ENCODE results near the gene ANKDD1B. TPM values are rescaled to one million over a fixed set of nuclear protein-coding genes. Genes with fewer than 3 reads are reported as not detected.

Gene ANKDD1B
- total RNA-seq, 1 donor from 2014 or later = 1.7 TPM

DNA sequence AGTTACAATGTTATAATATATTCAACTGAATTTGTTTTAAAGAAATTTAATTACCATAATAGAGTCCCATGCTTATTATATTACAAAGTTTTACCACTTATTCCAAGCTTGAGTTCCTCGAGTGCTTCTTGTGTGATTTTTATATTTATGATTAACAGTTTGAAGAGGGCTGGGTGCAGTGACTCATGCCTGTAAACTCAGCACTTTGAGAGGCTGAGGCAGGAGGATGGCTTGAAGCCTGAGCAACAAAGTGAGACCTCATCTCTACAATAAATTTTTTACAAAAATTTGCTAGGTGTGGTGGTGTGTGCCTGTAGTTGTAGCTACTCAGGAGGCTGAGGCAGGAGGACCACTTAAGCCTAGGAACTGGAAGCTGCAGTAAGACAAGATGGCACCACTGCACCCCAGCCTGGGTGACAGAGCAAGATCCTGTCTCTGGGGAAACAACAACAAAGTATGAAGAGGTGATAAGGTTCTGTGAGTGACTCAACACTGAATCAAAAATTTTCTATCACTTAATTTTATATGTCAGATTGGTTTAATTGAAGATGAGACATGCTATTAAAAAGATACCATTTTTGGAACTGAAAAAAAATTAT lies 96.8 kb downstream of the ANKDD1B start:
- DNase-seq = no peak

DNA sequence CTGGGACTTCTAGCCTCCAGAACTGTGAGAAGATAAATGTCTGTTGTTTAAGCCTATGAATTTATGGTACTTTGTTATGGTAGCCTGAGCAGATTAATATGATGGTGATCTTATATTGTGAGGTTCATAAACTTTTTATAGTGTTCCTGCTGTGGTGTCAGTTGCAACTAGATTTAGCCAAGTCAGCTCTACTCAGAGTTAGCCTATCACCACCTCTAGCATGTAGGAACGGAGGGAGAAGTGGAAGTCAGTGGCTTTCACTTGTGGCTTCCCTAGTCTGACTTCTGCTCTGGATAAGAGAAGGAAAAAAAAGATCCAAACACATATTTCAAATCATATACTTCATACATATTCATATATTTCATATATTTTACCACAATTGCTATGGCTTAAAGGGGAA lies 99.4 kb downstream of the ANKDD1B start:
- DNase-seq = no peak

- no peak for DNase-seq
Measured at GRCh38 chr5:75711151-75711550, 99.9 kb downstream of the ANKDD1B start.

- no peak for DNase-seq
Measured at GRCh38 chr5:75712091-75712490, 100.8 kb downstream of the ANKDD1B start.

GRCh38 chr5:75716715-75717081 lies 105.4 kb downstream of the ANKDD1B start:
- DNase-seq = no peak

DNA sequence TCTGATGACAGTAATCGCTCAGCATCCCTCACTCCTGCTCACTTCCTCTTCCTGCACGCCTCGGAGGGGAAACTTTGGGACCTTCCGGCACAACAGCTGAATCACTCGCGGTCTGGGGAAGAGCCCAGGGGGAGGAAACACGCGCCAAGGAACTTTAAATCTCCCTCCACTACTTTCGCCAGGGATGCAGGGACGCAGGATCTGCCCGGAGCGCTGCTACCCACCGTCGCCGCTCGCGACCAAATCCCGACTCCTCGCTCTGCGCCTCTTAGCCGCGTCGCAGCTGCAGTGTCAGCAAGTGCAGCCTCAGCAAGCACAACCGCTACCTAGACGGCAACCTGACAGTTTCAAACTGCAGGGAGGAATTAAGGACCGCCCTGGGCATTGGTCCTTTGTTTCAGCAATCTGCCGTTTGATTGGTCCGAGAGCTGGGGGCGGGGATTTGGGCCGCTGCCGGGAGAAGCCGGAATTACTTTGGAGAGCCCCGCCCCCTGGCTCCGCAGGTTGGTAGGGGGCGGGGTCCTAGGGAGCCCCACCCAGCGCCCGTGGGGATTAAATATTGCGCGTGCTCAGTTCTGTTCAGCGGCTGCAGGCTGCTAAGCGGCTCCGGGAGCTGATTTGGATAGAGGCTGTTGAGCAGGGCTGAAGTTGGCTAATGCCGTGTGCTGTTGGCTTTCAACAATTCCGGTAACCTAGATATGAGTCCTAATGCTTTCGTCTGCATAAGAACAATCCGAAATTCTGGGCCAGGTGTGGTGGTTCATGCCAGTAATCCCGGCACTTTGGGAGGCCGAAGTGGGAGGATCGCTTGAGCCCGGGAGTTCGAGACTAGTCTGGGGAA lies 106.0 kb downstream of the ANKDD1B start, which contains the start of gene POC5:
Gene POC5, minus strand, starts transcription at position 356 of the 841 bp plus-strand sequence. CDS start 4,500 bp downstream, outside the sequence.
- peak; percentile 93 for DNase-seq

GRCh38 chr5:75720882-75721281 lies 109.6 kb downstream of the ANKDD1B start:
- DNase-seq = no peak

Small RNAs within 50 kb of the gene (small RNA-seq; reads per million reads assigned to genes)
- gene RNU6-680P = not detected

Other genes with a start within 250 kb of the ANKDD1B start
- 49.6 TPM for gene CERT1, start 99.8 kb upstream of the ANKDD1B start, total RNA-seq
- gene POLK, start 99.6 kb upstream of the ANKDD1B start, total RNA-seq = 56.5 TPM
- gene POC5, start 106.0 kb downstream of the ANKDD1B start, total RNA-seq = 12.9 TPM

Data from occipital lobe (tissue), 3 donors.